Left ventricle myocardium inferior (tissue), 1 donor: ENCODE measurements around the gene RBM19. TPM values are rescaled to one million over a fixed set of nuclear protein-coding genes. Genes with fewer than 3 reads are reported as not detected.

Experiments used
- DNase-seq: peaks from one replicate; pipeline ENCODE4 v3.0.0-alpha.2; 2020
- H3K27ac ChIP-seq: fragments of 200-600 bp; replicated peaks from 2 replicates; pipeline ENCODE4 v1.8.0; 2021
- H3K27me3 ChIP-seq: fragments of 200-600 bp; 2 replicates; pipeline ENCODE4 v1.8.0; 2021; ENCODE audit warnings: low read depth
- H3K36me3 ChIP-seq: fragments of 200-600 bp; 2 replicates; pipeline ENCODE4 v1.8.0; 2021
- H3K4me1 ChIP-seq: fragments of 200-600 bp; 2 replicates; pipeline ENCODE4 v1.8.0; 2021
- H3K4me3 ChIP-seq: fragments of 200-600 bp; 2 replicates; pipeline ENCODE4 v1.8.0; 2021; ENCODE audit warnings: mild to moderate bottlenecking, moderate library complexity
- H3K9me3 ChIP-seq: fragments of 200-600 bp; replicated peaks from 2 replicates; pipeline ENCODE4 v1.8.0; 2021
- CTCF ChIP-seq: fragments of 200-600 bp; IDR thresholded peaks from 2 replicates; pipeline ENCODE4 v1.8.0; 2021; ENCODE audit warnings: antibody characterized with exemption, mild to moderate bottlenecking, borderline replicate concordance
- intact Hi-C: fragments of 100-400 bp; cut with micrococcal nuclease; formaldehyde crosslinking; loops from one replicate; pipeline ENCODE4 v1.11.0; 2022
- total RNA-seq: library from RNA; stranded (reverse); fragmentation: NEBNext Ultra II Directional; extraction: Animal tissue kit (Norgen Biotek cat#: 25700); gene quantifications from one replicate; pipeline ENCODE4 v1.2.1, GENCODE V29; 2021
- donor health status: DM: no; HTN: yes; CAD: no; lungs with severe emphysema.

The RBM19 gene
- total RNA-seq, 1 donor from 2014 or later, result 18.9 TPM

- intact Hi-C loops, result no loop called here
These were observed 136.9 kb downstream of the RBM19 start for GRCh38 chr12:113829212-113829611.

GRCh38 chr12:113827539-113828114 lies 138.5 kb downstream of the RBM19 start:
- H3K4me1 ChIP-seq, result no peaks in the 10 kb centered on the region
- TF ChIP-seq CTCF, result no peak
- no peaks in the 10 kb centered on the region for H3K36me3 ChIP-seq
- DNase-seq, result no peak
- H3K27me3 ChIP-seq, result no peaks in the 10 kb centered on the region
- no peaks in the 10 kb centered on the region for H3K9me3 ChIP-seq
- no peak overlapping the region for H3K27ac ChIP-seq
- no peak overlapping the region for H3K4me3 ChIP-seq
- intact Hi-C loops, result no loop called here

More at GRCh38 chr12:113829212-113829611, 136.9 kb downstream of the RBM19 start:
- Histone ChIP-seq H3K4me1 (no peaks in the 10 kb centered on the region), H3K9me3 (no peaks in the 10 kb centered on the region), H3K27me3 (no peaks in the 10 kb centered on the region), H3K36me3 (no peaks in the 10 kb centered on the region), H3K27ac (no peak overlapping the region), H3K4me3 (no peak overlapping the region)
- no peak for TF ChIP-seq CTCF
- no peak for DNase-seq

GRCh38 chr12:113826805-113827538 lies 139.2 kb downstream of the RBM19 start:
- no peaks in the 10 kb centered on the region for H3K27me3 ChIP-seq
- no peaks in the 10 kb centered on the region for H3K9me3 ChIP-seq
- H3K36me3 ChIP-seq, result no peaks in the 10 kb centered on the region
- no peak for TF ChIP-seq CTCF
- intact Hi-C loops, result no loop called here
- DNase-seq, result no peak
- no peaks in the 10 kb centered on the region for H3K4me1 ChIP-seq
- H3K27ac ChIP-seq, result no peak overlapping the region
- H3K4me3 ChIP-seq, result no peak overlapping the region

GRCh38 chr12:113825705-113826104 lies 140.4 kb downstream of the RBM19 start:
- Histone ChIP-seq H3K9me3 (no peaks in the 10 kb centered on the region), H3K4me1 (no peaks in the 10 kb centered on the region), H3K4me3 (no peak overlapping the region), H3K27ac (no peak overlapping the region), H3K36me3 (peaks cover 3% of the 10 kb centered on the region), H3K27me3 (no peaks in the 10 kb centered on the region)
- no peak for DNase-seq
- TF ChIP-seq CTCF, result no peak
- intact Hi-C loops, result no loop called here

- Histone ChIP-seq H3K36me3 (peaks cover 3% of the 10 kb centered on the region), H3K27ac (no peak overlapping the region), H3K27me3 (no peaks in the 10 kb centered on the region), H3K9me3 (no peaks in the 10 kb centered on the region), H3K4me1 (no peaks in the 10 kb centered on the region), H3K4me3 (no peak overlapping the region)
- no peak for DNase-seq
- no peak for TF ChIP-seq CTCF
- intact Hi-C loops, result no loop called here
These were observed 142.3 kb downstream of the RBM19 start for GRCh38 chr12:113823816-113824215.
